HFF-Myc (cell line): ENCODE measurements around the gene DLG1.
"Not testable (repeated sequence)": the region's sequence is repeated elsewhere in the genome, so short reads cannot be mapped to it uniquely, and the experiment has no call there.

Experiments used
- DNase-seq: peaks from one replicate; pipeline ENCODE4 v3.0.0-alpha.2; 2011; ENCODE audit warnings: low read depth; ENCODE audit errors: extremely low read depth
- H3K4me3 ChIP-seq: replicated peaks from 2 replicates; pipeline ENCODE4 v1.5.1; 2011; ENCODE audit warnings: low read depth, mild to moderate bottlenecking, control low read depth, low read length
- CTCF ChIP-seq: IDR thresholded peaks from 2 replicates; pipeline ENCODE4 v1.5.1; 2012; ENCODE audit warnings: mild to moderate bottlenecking, low read depth, low read length, control low read depth; ENCODE audit errors: missing control alignments

DLG1 gene

GRCh38 chr3:197076415-197076814 lies 222.0 kb downstream of the DLG1 start:
- H3K4me3 ChIP-seq: no peak overlapping the region
- no peak for DNase-seq
- no peak for TF ChIP-seq CTCF

GRCh38 chr3:197068077-197068476 lies 230.3 kb downstream of the DLG1 start:
- no peak for TF ChIP-seq CTCF
- no peak overlapping the region for H3K4me3 ChIP-seq
- no peak for DNase-seq

- no peak for DNase-seq
- H3K4me3 ChIP-seq: no peak overlapping the region
- TF ChIP-seq CTCF: no peak
These were observed 233.6 kb downstream of the DLG1 start for GRCh38 chr3:197064771-197065170.

- no peak for TF ChIP-seq CTCF
- H3K4me3 ChIP-seq: no peak overlapping the region
- no peak for DNase-seq
These were observed 236.0 kb downstream of the DLG1 start for GRCh38 chr3:197062446-197062845.

- DNase-seq, H3K4me3 ChIP-seq: not testable (repeated sequence)
These were observed 246.8 kb downstream of the DLG1 start for GRCh38 chr3:197051637-197052036.

- no peak for DNase-seq
- TF ChIP-seq CTCF: no peak
- H3K4me3 ChIP-seq: no peak overlapping the region
These were observed 247.9 kb downstream of the DLG1 start for GRCh38 chr3:197050511-197050910.

- no peak for TF ChIP-seq CTCF
- DNase-seq: no peak
- H3K4me3 ChIP-seq: no peak overlapping the region
These were observed 255.9 kb downstream of the DLG1 start for GRCh38 chr3:197042539-197042938.
